SIG-M5 treated with dmso at 0.1 percent for 504 hours (cell line): Measurements from ENCODE around the gene GAS7.

ENCODE experiments used
- DNase-seq: peaks from one replicate; lab custom pipeline; 2025; ENCODE audit not compliant: unreplicated experiment; lab: John Stamatoyannopoulos, UW

GAS7 gene

DNA sequence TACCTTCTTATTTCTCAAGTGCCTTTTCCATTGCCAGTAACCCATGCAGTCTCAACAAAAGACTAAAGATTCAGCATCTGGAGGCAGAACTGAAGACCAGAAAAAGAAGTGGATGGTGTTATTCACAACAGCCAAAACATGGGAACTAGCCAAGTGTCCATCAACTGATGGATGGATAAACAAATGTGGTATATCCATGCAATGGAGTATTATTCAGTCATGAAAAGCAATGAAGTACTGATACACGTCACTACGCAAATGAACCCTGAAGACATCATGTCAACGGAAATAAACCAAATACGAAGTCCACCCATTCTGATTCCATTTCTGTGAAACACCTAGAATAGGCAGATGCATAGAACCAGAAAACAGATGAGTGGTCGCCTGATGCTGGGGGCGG is 25.6 kb downstream of the GAS7 start:
- DNase-seq: no peak

DNA sequence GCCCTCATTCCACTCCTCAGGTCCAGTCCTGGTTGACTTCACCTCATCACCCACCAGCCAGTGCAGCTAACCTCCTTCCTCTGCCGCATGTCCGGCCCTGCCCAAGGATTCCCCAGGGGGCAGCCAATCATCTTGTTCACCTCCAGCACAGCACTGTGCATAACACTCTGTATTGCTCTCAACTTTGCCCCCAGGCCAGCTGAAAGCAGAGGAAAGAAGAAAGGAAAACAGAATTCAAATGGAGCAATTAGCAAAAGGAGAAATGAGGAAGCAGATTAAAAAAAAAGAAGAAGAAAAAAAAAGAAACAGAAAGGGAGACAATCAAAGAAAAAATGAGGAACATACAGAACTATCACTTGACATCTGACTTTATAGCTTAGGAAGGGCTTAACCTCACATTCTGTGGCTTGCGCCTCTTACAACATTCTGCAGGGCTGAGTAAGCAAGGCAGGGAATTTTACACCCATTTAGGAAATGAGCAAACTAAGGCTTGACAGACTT is 26.1 kb downstream of the GAS7 start:
- peak; percentile 94 for DNase-seq

DNA sequence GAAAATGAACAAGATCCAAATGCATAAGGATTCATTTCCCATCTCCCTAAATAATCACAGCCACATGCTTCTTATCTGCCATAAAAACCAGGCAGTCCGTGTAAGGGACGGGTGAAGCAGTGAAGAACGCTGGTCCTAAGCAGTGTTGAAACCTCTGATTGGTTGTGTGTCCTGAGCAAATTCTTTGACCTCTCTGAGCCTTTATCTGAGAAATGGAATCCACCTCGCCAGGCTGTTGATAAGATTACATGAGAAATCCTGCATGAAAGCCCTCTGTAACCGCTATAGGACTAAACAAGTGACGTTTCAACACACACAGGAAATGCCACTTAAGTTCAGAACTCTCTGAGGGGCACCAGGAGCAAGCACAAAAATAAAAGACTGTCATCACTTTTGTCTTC is 26.8 kb downstream of the GAS7 start:
- peak; percentile 10 for DNase-seq

GRCh38 chr17:10171122-10171571 is 27.3 kb downstream of the GAS7 start:
- DNase-seq: no peak

- DNase-seq: no peak
Observed at GRCh38 chr17:10170233-10170632, 28.2 kb downstream of the GAS7 start.

- DNase-seq: no peak
Observed at GRCh38 chr17:10169290-10169689, 29.1 kb downstream of the GAS7 start.

- no peak for DNase-seq
Observed at GRCh38 chr17:10166176-10166935, 32.0 kb downstream of the GAS7 start.

GRCh38 chr17:10162096-10162495 is 36.3 kb downstream of the GAS7 start:
- DNase-seq: no peak

DNA sequence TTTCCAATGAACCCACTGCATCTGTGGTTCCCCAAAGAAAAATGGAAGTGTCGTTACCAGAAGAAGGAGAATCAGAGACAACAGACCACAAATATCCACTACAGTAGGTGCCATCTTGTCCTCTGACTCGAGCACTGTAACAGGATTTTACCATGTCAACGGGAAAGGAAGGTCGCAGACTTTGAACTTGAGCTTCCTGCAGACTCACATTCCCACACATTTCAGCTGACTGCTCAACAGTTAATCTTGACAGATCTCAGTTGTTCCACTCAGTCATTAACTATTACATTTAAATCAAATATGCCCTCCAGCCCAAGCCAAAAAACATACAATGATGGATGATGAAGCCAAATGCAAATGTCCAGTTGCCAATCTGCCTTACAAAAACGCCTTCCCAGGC is 37.0 kb downstream of the GAS7 start:
- DNase-seq: no peak

GRCh38 chr17:10156948-10157607 is 41.3 kb downstream of the GAS7 start:
- DNase-seq: peak; percentile 85

GRCh38 chr17:10156599-10156947 is 41.8 kb downstream of the GAS7 start:
- no peak for DNase-seq

GRCh38 chr17:10156077-10156435 is 42.4 kb downstream of the GAS7 start:
- no peak for DNase-seq

DNA sequence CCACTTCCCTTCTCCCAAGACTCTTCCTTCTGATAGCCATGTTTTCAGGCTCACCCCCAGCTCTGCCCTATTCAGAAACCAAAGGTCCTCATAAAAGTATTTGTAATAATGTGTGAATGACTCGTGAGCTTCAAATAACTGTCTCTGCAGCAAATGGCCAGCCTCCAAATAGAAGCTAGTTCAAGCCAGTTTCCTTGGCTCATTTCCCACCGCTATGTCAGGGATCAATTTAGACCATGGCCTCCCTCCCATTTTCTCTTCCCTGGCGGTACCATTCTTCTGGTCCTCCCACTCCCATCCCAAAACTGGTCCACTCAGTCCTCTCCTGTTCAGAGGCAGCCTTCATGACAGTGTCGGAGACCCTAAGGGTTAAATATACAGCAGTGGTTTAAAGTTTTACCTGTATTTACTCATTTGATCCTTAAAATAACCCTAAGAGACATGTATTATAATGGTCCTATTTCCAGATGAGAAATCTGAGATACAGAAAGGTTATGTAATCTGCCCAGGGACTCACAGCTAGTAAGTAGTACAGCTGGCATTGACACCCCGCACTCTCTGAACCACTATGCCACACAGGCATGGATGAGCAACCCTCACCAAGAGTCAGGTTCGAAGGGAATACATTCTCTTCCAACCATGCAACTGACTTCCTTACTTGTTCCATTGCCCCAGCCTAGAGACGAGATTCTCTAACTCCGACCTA is 42.9 kb downstream of the GAS7 start:
- peak; percentile 13 for DNase-seq

- DNase-seq: peak; percentile 94
Observed at GRCh38 chr17:10151667-10152496, 46.5 kb downstream of the GAS7 start.

GRCh38 chr17:10149573-10150399 is 48.6 kb downstream of the GAS7 start:
- peak; percentile 95 for DNase-seq

GRCh38 chr17:10147761-10148415 is 50.5 kb downstream of the GAS7 start:
- no peak for DNase-seq

GRCh38 chr17:10147040-10147439 is 51.4 kb downstream of the GAS7 start:
- DNase-seq: no peak

- DNase-seq: no peak
Observed at GRCh38 chr17:10144982-10145381, 53.4 kb downstream of the GAS7 start.

DNA sequence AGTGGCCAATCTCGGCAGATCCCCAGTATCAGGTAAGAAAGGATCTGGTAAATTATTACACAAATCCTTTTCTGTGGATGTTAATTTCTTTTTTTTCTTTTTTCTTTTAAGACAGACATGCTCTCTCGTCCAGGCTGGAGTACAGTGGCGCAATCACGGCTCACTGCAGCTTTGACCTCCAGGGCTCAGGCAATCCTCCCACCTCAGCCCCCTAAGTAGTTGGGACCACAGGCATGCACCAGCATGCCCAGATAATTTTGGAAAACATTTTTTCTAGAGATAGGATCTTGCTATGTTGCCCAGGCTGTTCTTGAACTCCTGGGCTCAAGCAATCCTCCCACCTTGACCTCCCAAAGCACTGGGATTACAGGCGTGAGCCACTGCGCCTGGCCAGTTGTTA is 54.0 kb downstream of the GAS7 start:
- DNase-seq: no peak

- DNase-seq: no peak
Observed at GRCh38 chr17:10141436-10141835, 57.0 kb downstream of the GAS7 start.
